CD4-positive, alpha-beta T cell (primary cell): Measurements from ENCODE around the gene ATP11A. TPM values are rescaled to one million over a fixed set of nuclear protein-coding genes. Genes with fewer than 3 reads are reported as not detected.

Experiments
- ATAC-seq: fragments of 200-7000 bp; cut with Tn5 transposase; one replicate; pipeline ENCODE4 v1.10.0; 2022; ENCODE audit warnings: mild to moderate bottlenecking; ENCODE audit not compliant: poor library complexity
- CTCF ChIA-PET: fragments of 350-600 bp; sonication (Branson Sonifier 250); formaldehyde crosslinking; loops from one replicate; lab custom pipeline; 2021; ENCODE audit warnings: antibody characterized with exemption, inconsistent platforms; lab: Charles Lee
- POLR2A ChIA-PET: fragments of 350-600 bp; sonication (Branson Sonifier 250); formaldehyde crosslinking; loops from one replicate; lab custom pipeline; 2021; ENCODE audit warnings: antibody characterized with exemption, inconsistent platforms; lab: Charles Lee
- DNase-seq, 14 experiments: peaks; one replicate each; pipeline ENCODE4 v3.0.0-alpha.2; 2013 to 2020; ENCODE audit warnings: mixed read lengths in 2 of 14
- H3K27ac ChIP-seq, 2 donors: one replicate each; pipeline versions ENCODE4 v1.5.1 to v1.7.0; 2013; ENCODE audit warnings: low read length in 2 of 2, low read depth in 1 of 2, mild to moderate bottlenecking in 1 of 2
- H3K27me3 ChIP-seq, 2 experiments: 1 replicate in 1 of 2; 2 replicates in 1 of 2; pipeline versions ENCODE4 v1.6.1 to v1.7.0; 2013; ENCODE audit warnings: low read length in 2 of 2, control low read depth in 1 of 2, mild to moderate bottlenecking in 1 of 2, moderate library complexity in 1 of 2; ENCODE audit not compliant: insufficient read depth in 2 of 2, control insufficient read depth in 1 of 2
- H3K36me3 ChIP-seq: one replicate; pipeline ENCODE4 v1.6.1; 2013; ENCODE audit warnings: low read length, control low read depth; ENCODE audit not compliant: insufficient read depth
- H3K4me1 ChIP-seq: one replicate; pipeline ENCODE4 v1.6.1; 2013; ENCODE audit warnings: low read length, control low read depth; ENCODE audit not compliant: insufficient read depth
- H3K4me3 ChIP-seq: one replicate; pipeline ENCODE4 v1.5.1; 2013; ENCODE audit warnings: mild to moderate bottlenecking, low read length, moderate library complexity
- H3K9me3 ChIP-seq, 2 experiments: 1 replicate in 1 of 2; 2 replicates in 1 of 2; pipeline versions ENCODE4 v1.6.1 to v1.7.0; 2013; ENCODE audit warnings: low read length in 2 of 2, mild to moderate bottlenecking in 2 of 2, control low read depth in 1 of 2, moderate library complexity in 1 of 2; ENCODE audit not compliant: control insufficient read depth in 1 of 2, insufficient read depth in 1 of 2
- H3K27ac Mint-ChIP-seq: one replicate; pipeline ENCODE4 v1.8.0; 2020; ENCODE audit warnings: mixed read lengths
- H3K27me3 Mint-ChIP-seq: one replicate; pipeline ENCODE4 v1.8.0; 2021; ENCODE audit warnings: mixed read lengths
- H3K36me3 Mint-ChIP-seq: one replicate; pipeline ENCODE4 v1.8.0; 2021; ENCODE audit warnings: low read depth, mixed read lengths
- H3K4me1 Mint-ChIP-seq: one replicate; pipeline ENCODE4 v1.8.0; 2021; ENCODE audit warnings: low read depth, mixed read lengths
- H3K4me3 Mint-ChIP-seq: one replicate; pipeline ENCODE4 v1.8.0; 2020; ENCODE audit warnings: mild to moderate bottlenecking, mixed read lengths
- H3K9me3 Mint-ChIP-seq: one replicate; pipeline ENCODE4 v1.8.0; 2020; ENCODE audit warnings: mixed read lengths
- intact Hi-C, 2 experiments: fragments of 100-400 bp; cut with DNase I in 1 of 2; cut with micrococcal nuclease in 1 of 2; formaldehyde crosslinking; loops; one replicate each; pipeline versions ENCODE4 v1.15.1 to v1.9.0; 2023 to 2025; cut with DNase I, micrococcal nuclease
- total RNA-seq, 174 experiments: library from RNA in 2 of 174; stranded (reverse) in 2 of 174; gene quantifications; one replicate each; pipeline ENCODE4 v1.2.3 and lab custom pipeline; 2021 to 2026
- TF ChIP-seq, protein P1 (sequence below): fragments of 200-600 bp; IDR thresholded peaks from one replicate; pipeline ENCODE4 v1.8.0; 2022; ENCODE audit warnings: antibody characterized with exemption, mild to moderate bottlenecking

The ATP11A gene
- total RNA-seq, 2 experiments from 2014 or later = 56.7 to 66.8 TPM

DNA sequence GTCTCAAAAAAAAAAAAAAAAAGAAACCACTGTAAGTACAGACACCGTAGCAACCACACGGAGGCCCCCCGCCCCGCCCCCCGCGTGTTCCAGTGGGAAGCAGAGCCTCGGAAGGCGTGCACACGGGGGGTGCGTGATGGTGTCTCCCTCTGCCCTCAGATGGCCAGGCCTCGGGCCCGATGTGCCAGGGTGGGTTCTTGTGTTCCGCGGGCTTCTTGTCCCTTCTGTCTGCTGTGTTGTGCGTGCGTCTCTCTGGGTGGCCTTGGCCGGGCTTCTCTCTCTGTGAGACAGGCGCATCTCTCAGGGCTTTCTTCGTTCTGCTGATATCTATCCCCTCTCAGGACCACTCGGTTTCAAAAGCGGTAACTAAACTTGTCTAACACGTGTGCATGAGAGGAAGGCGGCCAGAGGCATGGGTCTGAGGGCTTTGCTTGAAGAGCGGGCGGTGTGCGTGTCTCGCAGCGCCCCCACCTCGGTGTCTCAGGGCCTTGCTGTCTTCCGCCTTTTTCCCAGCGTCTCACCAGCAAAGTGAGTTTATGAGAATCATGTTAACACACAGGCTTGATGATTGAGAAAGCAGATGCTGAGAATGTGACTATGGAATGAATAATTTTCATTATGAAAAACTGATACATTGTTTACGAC is 12.6 kb downstream of the ATP11A start:
- no peak overlapping the region for H3K27ac ChIP-seq
- Mint-ChIP-seq H3K9me3 (no peaks in the 10 kb centered on the region), H3K27ac (no peak overlapping the region), H3K4me3 (no peak overlapping the region), H3K27me3 (no peaks in the 10 kb centered on the region), H3K4me1 (peaks cover 45% of the 10 kb centered on the region), H3K36me3 (no peaks in the 10 kb centered on the region)
- DNase-seq (peak in 1 of 14 experiments; percentile 23), ATAC-seq (no peak)
- intact Hi-C loops = no loop called here
- TF ChIP-seq, protein P1, sequence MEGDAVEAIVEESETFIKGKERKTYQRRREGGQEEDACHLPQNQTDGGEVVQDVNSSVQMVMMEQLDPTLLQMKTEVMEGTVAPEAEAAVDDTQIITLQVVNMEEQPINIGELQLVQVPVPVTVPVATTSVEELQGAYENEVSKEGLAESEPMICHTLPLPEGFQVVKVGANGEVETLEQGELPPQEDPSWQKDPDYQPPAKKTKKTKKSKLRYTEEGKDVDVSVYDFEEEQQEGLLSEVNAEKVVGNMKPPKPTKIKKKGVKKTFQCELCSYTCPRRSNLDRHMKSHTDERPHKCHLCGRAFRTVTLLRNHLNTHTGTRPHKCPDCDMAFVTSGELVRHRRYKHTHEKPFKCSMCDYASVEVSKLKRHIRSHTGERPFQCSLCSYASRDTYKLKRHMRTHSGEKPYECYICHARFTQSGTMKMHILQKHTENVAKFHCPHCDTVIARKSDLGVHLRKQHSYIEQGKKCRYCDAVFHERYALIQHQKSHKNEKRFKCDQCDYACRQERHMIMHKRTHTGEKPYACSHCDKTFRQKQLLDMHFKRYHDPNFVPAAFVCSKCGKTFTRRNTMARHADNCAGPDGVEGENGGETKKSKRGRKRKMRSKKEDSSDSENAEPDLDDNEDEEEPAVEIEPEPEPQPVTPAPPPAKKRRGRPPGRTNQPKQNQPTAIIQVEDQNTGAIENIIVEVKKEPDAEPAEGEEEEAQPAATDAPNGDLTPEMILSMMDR = no peak
- no peaks in the 10 kb centered on the region for H3K27me3 ChIP-seq
- CTCF ChIA-PET = no interaction called here
- H3K4me1 ChIP-seq = peaks cover 20% of the 10 kb centered on the region
- peaks cover 5% of the 10 kb centered on the region for H3K36me3 ChIP-seq
- POLR2A ChIA-PET = no interaction called here
- no peaks in the 10 kb centered on the region for H3K9me3 ChIP-seq
- H3K4me3 ChIP-seq = no peak overlapping the region

DNA sequence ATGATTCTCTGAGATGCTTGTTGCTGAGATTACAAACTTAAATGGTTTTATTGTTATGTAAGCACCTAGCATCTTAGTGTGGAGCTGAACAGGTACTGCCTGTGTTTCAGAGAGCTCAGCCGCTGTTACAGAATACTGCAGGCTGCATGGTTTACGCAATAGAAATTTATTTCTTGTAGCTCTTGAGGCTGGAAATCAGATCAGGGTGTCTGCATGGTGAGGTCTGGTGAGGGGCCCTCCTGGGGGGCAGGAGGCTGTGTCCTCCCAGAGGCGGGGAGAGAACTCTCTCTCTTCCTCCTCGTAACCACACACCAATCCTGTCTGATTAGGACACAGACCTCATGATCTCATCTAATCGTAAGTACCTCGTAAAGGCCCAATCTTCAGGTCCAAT is 13.1 kb downstream of the ATP11A start:
- no peaks in the 10 kb centered on the region for H3K9me3 Mint-ChIP-seq

DNA sequence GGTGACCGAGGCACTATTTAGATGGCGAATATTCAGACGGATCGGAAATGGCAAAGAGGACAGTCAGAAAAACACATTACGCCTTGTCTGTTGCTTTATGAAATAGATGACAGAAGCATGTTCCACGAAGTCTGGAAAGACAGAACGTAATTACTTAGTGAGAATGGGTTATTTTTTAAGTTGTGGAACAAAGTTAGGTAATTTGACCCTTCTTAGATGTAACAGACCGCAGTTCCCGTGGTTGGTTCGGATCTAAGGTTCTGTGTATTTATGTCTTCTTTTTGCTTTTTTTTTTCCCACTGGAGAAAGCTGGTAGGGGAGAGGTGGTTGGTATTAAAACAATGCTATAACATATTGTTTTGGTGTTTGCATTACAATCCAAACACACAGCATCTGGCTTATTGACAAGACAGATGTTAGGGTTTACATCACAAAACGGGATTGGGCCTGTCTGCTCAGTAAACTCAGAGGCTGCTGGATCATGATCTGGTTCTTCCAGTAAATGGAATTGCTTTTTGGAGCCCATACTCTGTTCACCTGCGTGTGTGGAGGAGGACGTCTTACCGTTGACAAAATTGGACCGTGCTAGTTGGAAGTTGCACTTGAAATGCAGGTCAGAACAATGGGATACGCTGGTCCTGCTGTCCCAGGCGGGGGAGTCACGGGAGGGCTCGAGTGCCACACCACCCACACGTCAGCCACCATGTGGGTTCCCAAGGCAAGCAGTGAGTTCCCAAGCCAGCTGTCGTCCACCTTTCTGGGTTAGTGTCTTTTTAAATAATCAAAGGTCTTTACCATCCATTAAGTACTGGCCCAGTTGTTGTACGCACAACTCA is 13.8 kb downstream of the ATP11A start:
- TF ChIP-seq, protein P1 = no peak
- H3K9me3 Mint-ChIP-seq = no peaks in the 10 kb centered on the region
- Histone ChIP-seq H3K4me3 (no peak overlapping the region), H3K27ac (no peak overlapping the region), H3K27me3 (no peaks in the 10 kb centered on the region), H3K4me1 (peaks cover 19% of the 10 kb centered on the region), H3K36me3 (peaks cover 5% of the 10 kb centered on the region), H3K9me3 (no peaks in the 10 kb centered on the region)
- no peak for DNase-seq
- POLR2A ChIA-PET = no interaction called here
- intact Hi-C loops = no loop called here
- no peaks in the 10 kb centered on the region for H3K27me3 Mint-ChIP-seq
- CTCF ChIA-PET = no interaction called here
- H3K27ac Mint-ChIP-seq = no peak overlapping the region
- ATAC-seq = no peak
- H3K4me1 Mint-ChIP-seq = peaks cover 38% of the 10 kb centered on the region
- no peak overlapping the region for H3K4me3 Mint-ChIP-seq
- H3K36me3 Mint-ChIP-seq = no peaks in the 10 kb centered on the region

More for the DNA sequence above, 13.1 kb downstream of the ATP11A start:
- Histone ChIP-seq H3K27ac (no peak overlapping the region), H3K4me1 (peaks cover 19% of the 10 kb centered on the region), H3K9me3 (no peaks in the 10 kb centered on the region), H3K27me3 (no peaks in the 10 kb centered on the region), H3K36me3 (peaks cover 5% of the 10 kb centered on the region), H3K4me3 (no peak overlapping the region)
- H3K27me3 Mint-ChIP-seq = no peaks in the 10 kb centered on the region
- intact Hi-C loops = no loop called here
- no peak for ATAC-seq
- H3K4me1 Mint-ChIP-seq = peaks cover 42% of the 10 kb centered on the region
- POLR2A ChIA-PET = no interaction called here
- DNase-seq = peak in 1 of 14 experiments; percentile 21
- no peaks in the 10 kb centered on the region for H3K36me3 Mint-ChIP-seq
- CTCF ChIA-PET = no interaction called here
- no peak overlapping the region for H3K4me3 Mint-ChIP-seq
- TF ChIP-seq, protein P1 = no peak
- H3K27ac Mint-ChIP-seq = no peak overlapping the region
